Measurements from ENCODE around the gene NOS1AP.
A peak's percentile ranks its signal among the peaks of the same experiment; 100 is the strongest.

Gene NOS1AP

DNA sequence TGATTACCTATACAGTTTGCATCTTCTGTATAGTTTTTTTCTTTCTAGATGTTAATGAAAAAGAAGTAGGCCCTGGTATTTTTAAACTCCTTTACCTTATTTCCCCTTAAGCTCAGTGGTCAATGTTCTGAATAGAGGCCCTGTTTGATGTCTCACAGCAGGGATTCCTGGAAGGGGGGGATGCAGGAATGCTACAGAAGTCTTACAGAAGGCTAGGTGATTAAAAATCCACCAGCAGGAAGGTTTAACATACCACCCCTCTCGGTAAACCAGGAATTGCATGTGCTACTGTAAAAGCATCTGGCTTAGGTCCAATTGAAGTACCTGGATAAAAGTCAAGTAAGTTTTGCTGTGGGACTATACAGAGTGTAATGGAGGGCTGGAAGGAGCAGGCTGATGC is 78.3 kb downstream of the NOS1AP start:
- no peak for DNase-seq (ENCODE audit: extremely low read depth, insufficient read length)

DNA sequence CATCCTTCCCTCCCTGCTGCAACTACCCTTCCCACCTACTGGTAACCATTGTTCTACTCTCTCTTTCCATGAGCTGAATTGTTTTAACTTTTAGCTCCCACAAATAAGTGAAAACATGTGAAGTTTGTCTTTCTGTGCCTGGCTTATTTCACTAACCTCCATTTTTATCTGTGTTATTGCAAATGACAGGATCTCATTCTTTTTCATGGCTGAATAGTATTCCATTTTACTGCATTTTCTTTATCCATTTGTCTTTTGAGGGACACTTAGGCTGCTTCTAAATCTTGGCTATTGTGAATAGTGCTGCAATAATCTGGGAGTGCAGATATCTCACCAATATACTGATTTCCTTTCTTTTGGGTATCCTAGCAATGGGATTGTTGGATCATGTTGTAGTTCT is 80.6 kb downstream of the NOS1AP start:
- Histone ChIP-seq H3K36me3 (ENCODE audit: control insufficient read depth, insufficient read depth, low read length) (no peaks in the 10 kb centered on the region), H3K27me3 (replicated peaks; ENCODE audit: control insufficient read depth, insufficient read depth, low read length) (no peaks in the 10 kb centered on the region; the same call in 1 of the 2 replicates), H3K4me3 (replicated peaks; ENCODE audit: low read depth, low read length) (no peak overlapping the region)
- DNase-seq (ENCODE audit: extremely low read depth, insufficient read length): no peak
- TF ChIP-seq, protein P1, sequence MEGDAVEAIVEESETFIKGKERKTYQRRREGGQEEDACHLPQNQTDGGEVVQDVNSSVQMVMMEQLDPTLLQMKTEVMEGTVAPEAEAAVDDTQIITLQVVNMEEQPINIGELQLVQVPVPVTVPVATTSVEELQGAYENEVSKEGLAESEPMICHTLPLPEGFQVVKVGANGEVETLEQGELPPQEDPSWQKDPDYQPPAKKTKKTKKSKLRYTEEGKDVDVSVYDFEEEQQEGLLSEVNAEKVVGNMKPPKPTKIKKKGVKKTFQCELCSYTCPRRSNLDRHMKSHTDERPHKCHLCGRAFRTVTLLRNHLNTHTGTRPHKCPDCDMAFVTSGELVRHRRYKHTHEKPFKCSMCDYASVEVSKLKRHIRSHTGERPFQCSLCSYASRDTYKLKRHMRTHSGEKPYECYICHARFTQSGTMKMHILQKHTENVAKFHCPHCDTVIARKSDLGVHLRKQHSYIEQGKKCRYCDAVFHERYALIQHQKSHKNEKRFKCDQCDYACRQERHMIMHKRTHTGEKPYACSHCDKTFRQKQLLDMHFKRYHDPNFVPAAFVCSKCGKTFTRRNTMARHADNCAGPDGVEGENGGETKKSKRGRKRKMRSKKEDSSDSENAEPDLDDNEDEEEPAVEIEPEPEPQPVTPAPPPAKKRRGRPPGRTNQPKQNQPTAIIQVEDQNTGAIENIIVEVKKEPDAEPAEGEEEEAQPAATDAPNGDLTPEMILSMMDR (IDR thresholded peaks at IDR 0.05; ENCODE audit: insufficient read depth, low read length, poor library complexity, severe bottlenecking): no peak

More for the DNA sequence above, 78.3 kb downstream of the NOS1AP start:
- TF ChIP-seq, protein P1 (IDR thresholded peaks at IDR 0.05; ENCODE audit: insufficient read depth, low read length, poor library complexity, severe bottlenecking): no peak
- Histone ChIP-seq H3K27me3 (replicated peaks; ENCODE audit: control insufficient read depth, insufficient read depth, low read length) (no peaks in the 10 kb centered on the region; the same call in 1 of the 2 replicates), H3K36me3 (ENCODE audit: control insufficient read depth, insufficient read depth, low read length) (no peaks in the 10 kb centered on the region), H3K4me3 (replicated peaks; ENCODE audit: low read depth, low read length) (no peak overlapping the region)

DNA sequence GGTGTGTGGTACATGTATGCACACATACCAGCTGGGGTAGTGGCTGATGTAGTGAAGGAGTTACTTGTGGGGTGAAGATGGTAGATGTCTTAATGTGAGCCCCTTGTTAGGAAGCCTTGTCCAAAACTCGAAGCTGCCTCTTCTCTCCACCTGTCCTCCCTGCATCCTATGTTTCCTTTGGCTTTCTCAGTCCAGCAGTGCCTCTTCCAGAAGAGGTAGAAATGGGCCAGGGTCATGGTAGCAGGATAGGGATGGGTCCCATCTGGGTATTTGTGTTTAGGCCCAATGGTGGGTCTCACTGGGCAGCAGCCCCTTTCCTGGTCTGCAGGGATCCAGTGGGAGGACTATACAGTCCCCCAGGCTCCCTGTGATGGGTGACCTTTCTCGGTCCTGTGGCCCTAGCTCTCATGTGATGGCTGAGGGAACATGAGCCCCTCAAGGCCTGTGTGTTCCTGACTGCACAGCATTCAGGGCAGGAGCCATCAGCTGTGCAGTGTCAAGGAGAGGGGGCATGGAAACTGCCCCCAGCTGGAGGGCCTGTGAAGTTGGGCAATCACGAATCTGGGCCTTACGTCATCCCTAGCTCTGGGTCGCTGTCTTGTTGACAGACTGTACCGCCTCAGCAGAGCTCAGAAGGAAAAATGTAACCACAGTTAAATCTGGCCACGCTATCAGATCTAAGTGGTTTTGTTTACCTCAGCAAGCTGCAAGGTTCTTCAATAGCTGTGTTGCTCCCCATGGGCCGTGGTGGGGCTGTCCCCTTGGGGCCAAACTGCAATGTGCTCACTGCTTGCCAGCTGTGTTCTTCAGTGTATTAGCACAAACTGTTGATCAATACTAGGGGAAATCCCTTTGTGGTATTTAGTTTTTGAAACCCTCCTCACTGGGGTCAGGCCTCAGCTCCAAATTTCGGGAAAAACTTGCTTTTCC is 82.7 kb downstream of the NOS1AP start:
- peak; percentile 27 for DNase-seq (ENCODE audit: extremely low read depth, insufficient read length)
- Histone ChIP-seq H3K4me3 (replicated peaks; ENCODE audit: low read depth, low read length) (no peak overlapping the region), H3K27me3 (replicated peaks; ENCODE audit: control insufficient read depth, insufficient read depth, low read length) (peaks cover 2% of the 10 kb centered on the region; the same call in 1 of the 2 replicates), H3K36me3 (ENCODE audit: control insufficient read depth, insufficient read depth, low read length) (no peaks in the 10 kb centered on the region)
- TF ChIP-seq, protein P1 (IDR thresholded peaks at IDR 0.05; ENCODE audit: insufficient read depth, low read length, poor library complexity, severe bottlenecking): no peak

DNA sequence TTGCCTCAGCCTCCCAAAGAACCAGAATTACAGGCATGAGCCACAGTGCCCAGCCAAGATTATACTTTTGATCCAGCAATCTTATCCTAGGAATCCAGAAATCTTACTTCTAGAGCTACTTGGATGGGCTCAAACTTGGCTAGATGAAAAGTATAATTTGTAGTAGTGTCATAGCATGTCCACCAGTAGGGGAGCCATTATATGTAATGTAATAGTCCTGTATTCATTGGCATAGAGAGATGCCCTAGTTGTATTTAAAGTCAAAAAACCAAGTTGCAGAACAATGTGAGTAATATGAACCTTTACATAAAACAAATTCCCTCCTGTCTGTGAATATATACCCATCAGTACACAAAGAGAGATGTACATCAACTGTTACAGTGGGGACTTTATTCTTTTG is 83.9 kb downstream of the NOS1AP start:
- Histone ChIP-seq H3K27me3 (replicated peaks; ENCODE audit: control insufficient read depth, insufficient read depth, low read length) (peaks cover 2% of the 10 kb centered on the region; the same call in 1 of the 2 replicates), H3K36me3 (ENCODE audit: control insufficient read depth, insufficient read depth, low read length) (no peaks in the 10 kb centered on the region), H3K4me3 (replicated peaks; ENCODE audit: low read depth, low read length) (no peak overlapping the region)
- DNase-seq (ENCODE audit: extremely low read depth, insufficient read length): no peak
- TF ChIP-seq, protein P1 (IDR thresholded peaks at IDR 0.05; ENCODE audit: insufficient read depth, low read length, poor library complexity, severe bottlenecking): no peak

DNA sequence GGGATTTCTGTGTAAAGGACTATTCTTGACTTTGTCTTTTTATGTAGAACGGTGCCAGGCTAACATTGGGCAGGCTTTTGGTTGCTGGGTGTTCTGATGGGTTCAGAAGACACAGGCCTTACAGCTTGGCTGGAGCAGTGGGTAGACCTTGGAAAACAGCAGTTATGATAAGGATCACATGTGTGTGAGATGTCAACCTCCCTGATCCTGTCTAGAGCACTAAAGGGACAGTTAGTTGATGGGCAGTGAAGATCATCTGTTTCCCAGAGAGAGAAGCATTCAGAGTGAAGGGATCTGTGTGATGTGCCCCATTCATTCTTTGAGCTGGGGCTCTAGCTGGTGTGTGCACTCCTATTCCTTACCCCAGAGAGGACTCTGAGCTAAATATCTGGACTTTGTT is 88.0 kb downstream of the NOS1AP start:
- TF ChIP-seq, protein P1 (IDR thresholded peaks at IDR 0.05; ENCODE audit: insufficient read depth, low read length, poor library complexity, severe bottlenecking): no peak
- DNase-seq (ENCODE audit: extremely low read depth, insufficient read length): no peak
- H3K36me3 ChIP-seq (ENCODE audit: control insufficient read depth, insufficient read depth, low read length): no peaks in the 10 kb centered on the region
- peaks cover 2% of the 10 kb centered on the region; the same call in 1 of the 2 replicates for H3K27me3 ChIP-seq (replicated peaks; ENCODE audit: control insufficient read depth, insufficient read depth, low read length)
- H3K4me3 ChIP-seq (replicated peaks; ENCODE audit: low read depth, low read length): no peak overlapping the region
